ENCODE results near the gene AQP10. TPM values are rescaled to one million over a fixed set of nuclear protein-coding genes. Genes with fewer than 3 reads are reported as not detected.

AQP10 gene
- total and polyA plus RNA-seq, 2 of the 4 experiments (the other 2 are of a cell fraction): not detected

GRCh38 chr1:154327466-154328317, 6.8 kb downstream of the AQP10 start (continued):
- TF ChIP-seq MAZ (IDR thresholded peaks at IDR 0.05; ENCODE audit: borderline replicate concordance, low read depth, low read length): no peak
- no peak for TF ChIP-seq RFX5 (IDR thresholded peaks at IDR 0.05; ENCODE audit: low read depth, low read length)
- no peak for TF ChIP-seq MXI1 (IDR thresholded peaks at IDR 0.05; ENCODE audit: borderline replicate concordance, low read depth, low read length)

Data from IMR-90 (cell line).